Left lobe of liver (tissue), 2 donors: ENCODE measurements around the gene MT1G. TPM values are rescaled to one million over a fixed set of nuclear protein-coding genes. Genes with fewer than 3 reads are reported as not detected.

ENCODE experiments used
- ATAC-seq: fragments of 200-7000 bp; cut with Tn5 transposase; one replicate; pipeline ENCODE4 v1.9.1; 2020; ENCODE audit warnings: mild to moderate bottlenecking, moderate library complexity
- DNase-seq: peaks from one replicate; pipeline ENCODE4 v3.0.0-alpha.2; 2020; ENCODE audit warnings: low spot score
- total RNA-seq: library from RNA; stranded (reverse); gene quantifications from one replicate; pipeline ENCODE4 v1.2.1, GENCODE V29; 2021
- donor health status: DM: no; HTN: no; CAD: no; lungs with moderate emphysema.
- donor health status: DM: no; HTN: yes; CAD: no.

MT1G gene
- total RNA-seq, 1 donor from 2014 or later: 5,960 TPM

GRCh38 chr16:56669005-56669839, 1.4 kb upstream of the MT1G start, which contains the start of gene MT1H:
Gene MT1H (plus strand): TSS chr16:56669814. CDS start chr16:56669885, 71 bp downstream.
- DNase-seq (peak; percentile 97), ATAC-seq (peak; percentile 58)

GRCh38 chr16:56665286-56666261, 2.3 kb downstream of the MT1G start:
- ATAC-seq: peak; percentile 21
- peak; percentile 75 for DNase-seq

GRCh38 chr16:56664506-56664905, 3.4 kb downstream of the MT1G start:
- DNase-seq: peak; percentile 71
- peak; percentile 2 for ATAC-seq

- no peak for DNase-seq
- ATAC-seq: no peak
These were observed 5.2 kb downstream of the MT1G start for GRCh38 chr16:56662357-56663354.

GRCh38 chr16:56658327-56658875, 9.5 kb downstream of the MT1G start:
- DNase-seq: no peak
- ATAC-seq: peak; percentile 1

GRCh38 chr16:56657555-56658326, 10.1 kb downstream of the MT1G start, which contains the start of gene MT1F:
Gene MT1F (plus strand): TSS chr16:56657959. CDS start chr16:56658059, 100 bp downstream.
- ATAC-seq (peak; percentile 81), DNase-seq (peak; percentile 99)

GRCh38 chr16:56653218-56653617, 14.6 kb downstream of the MT1G start:
- ATAC-seq (no peak), DNase-seq (no peak)

- ATAC-seq (no peak), DNase-seq (no peak)
These were observed 15.3 kb downstream of the MT1G start for GRCh38 chr16:56652600-56652999.

GRCh38 chr16:56651586-56651985, 16.3 kb downstream of the MT1G start, which contains the start of gene MT1B:
Gene MT1B (plus strand): TSS chr16:56651886. CDS start chr16:56651954, 68 bp downstream.
- DNase-seq (no peak), ATAC-seq (no peak)

- no peak for ATAC-seq
- DNase-seq: no peak
These were observed 18.0 kb downstream of the MT1G start for GRCh38 chr16:56649820-56650219.

- DNase-seq (no peak), ATAC-seq (no peak)
These were observed 18.6 kb downstream of the MT1G start for GRCh38 chr16:56649271-56649670.

GRCh38 chr16:56647641-56648431, 20.0 kb downstream of the MT1G start:
- ATAC-seq (peak; percentile 76), DNase-seq (peak; percentile 91)

GRCh38 chr16:56645838-56646237, 22.0 kb downstream of the MT1G start:
- ATAC-seq: no peak
- DNase-seq: no peak

- DNase-seq (no peak), ATAC-seq (no peak)
These were observed 22.6 kb downstream of the MT1G start for GRCh38 chr16:56645311-56645710.

- no peak for ATAC-seq
- DNase-seq: no peak
These were observed 24.0 kb downstream of the MT1G start for GRCh38 chr16:56643833-56644232.

- peak; percentile 95 for DNase-seq
- peak; percentile 76 for ATAC-seq
These were observed 24.6 kb downstream of the MT1G start for GRCh38 chr16:56643080-56643778.

- ATAC-seq (no peak), DNase-seq (no peak)
These were observed 26.7 kb downstream of the MT1G start for GRCh38 chr16:56641166-56641565.
